Endothelial cell of umbilical vein (primary cell): ENCODE measurements around the gene OTUB1. TPM values are rescaled to one million over a fixed set of nuclear protein-coding genes. Genes with fewer than 3 reads are reported as not detected.

Experiments
- BruUV-seq: library from RNA; stranded (reverse); fragments of 400-500 nt; replicated peaks from 2 replicates; lab custom pipeline; 2021; lab: Mats Ljungman, UMichigan
- CTCF ChIA-PET: fragments of 300-600, 350-600 bp; sonication (Branson Sonifier 250); formaldehyde crosslinking; loops from one replicate; lab custom pipeline; 2021; ENCODE audit warnings: antibody characterized with exemption, inconsistent platforms; lab: Charles Lee
- POLR2A ChIA-PET: fragments of 300-600, 350-600 bp; sonication (Branson Sonifier 250); formaldehyde crosslinking; loops from one replicate; lab custom pipeline; 2021; ENCODE audit warnings: antibody characterized with exemption, inconsistent platforms; lab: Charles Lee
- DNase-seq: peaks from one replicate; pipeline ENCODE4 v3.0.0-alpha.2; 2011; ENCODE audit warnings: low read depth, low spot score
- FAIRE-seq: peaks from 2 replicates; lab custom pipeline; 2011; peaks lifted over from hg19 to GRCh38; lab: Jason Lieb, UNC
- H2AFZ ChIP-seq: 2 replicates; pipeline ENCODE4 v1.6.0; 2012; ENCODE audit warnings: low read depth, low read length, control low read depth, inconsistent platforms
- H3K27ac ChIP-seq: 2 replicates; pipeline ENCODE4 v1.5.1; 2011; ENCODE audit warnings: low read depth, mild to moderate bottlenecking, control low read depth, low read length, moderate library complexity; ENCODE audit not compliant: insufficient read depth
- H3K27me3 ChIP-seq, 2 experiments: 2 replicates each; pipeline versions ENCODE4 v1.6.0 to v1.6.1; 2011; ENCODE audit warnings: low read length in 2 of 2, mixed read lengths in 1 of 2; ENCODE audit not compliant: control insufficient read depth in 2 of 2, insufficient read depth in 2 of 2
- H3K36me3 ChIP-seq, 2 experiments: 2 replicates in 1 of 2; 3 replicates in 1 of 2; pipeline ENCODE4 v1.5.1; 2011; ENCODE audit warnings: low read length in 2 of 2, mild to moderate bottlenecking in 1 of 2, moderate library complexity in 1 of 2; ENCODE audit not compliant: control insufficient read depth in 2 of 2, insufficient read depth in 2 of 2; ENCODE audit errors: extremely low read depth in 1 of 2
- H3K4me1 ChIP-seq: 3 replicates; pipeline ENCODE4 v1.5.1; 2011; ENCODE audit warnings: mild to moderate bottlenecking, low read length; ENCODE audit not compliant: control insufficient read depth, insufficient read depth; ENCODE audit errors: extremely low read depth
- H3K4me2 ChIP-seq: 2 replicates; pipeline ENCODE4 v1.6.1; 2011; ENCODE audit warnings: low read length, control low read depth, mixed read lengths; ENCODE audit not compliant: insufficient read depth
- H3K4me3 ChIP-seq, 3 experiments: fragments of 200-600 bp in 1 of 3; sonication (generic), shearing (Covaris generic) in 1 of 3; replicated peaks in 1 of 3; 2 replicates each; pipeline ENCODE4 v1.5.1; 2011 to 2016; ENCODE audit warnings: control low read depth in 3 of 3, low read length in 3 of 3, mild to moderate bottlenecking in 2 of 3, inconsistent platforms in 1 of 3, low read depth in 1 of 3, moderate library complexity in 1 of 3; ENCODE audit not compliant: insufficient read depth in 1 of 3
- H3K79me2 ChIP-seq: 2 replicates; pipeline ENCODE4 v1.6.0; 2012; ENCODE audit warnings: low read length, inconsistent platforms; ENCODE audit not compliant: control insufficient read depth, insufficient read depth
- H3K9ac ChIP-seq: replicated peaks from 2 replicates; pipeline ENCODE3; 2011; ENCODE audit warnings: low read length, control low read depth; ENCODE audit not compliant: insufficient read depth; ENCODE audit errors: extremely low read depth
- H3K9me1 ChIP-seq: replicated peaks from 3 replicates; pipeline ENCODE4 v1.6.0; 2011; ENCODE audit warnings: mild to moderate bottlenecking, low read length; ENCODE audit not compliant: control insufficient read depth, insufficient read depth; ENCODE audit errors: extremely low read depth
- H3K9me3 ChIP-seq: replicated peaks from 2 replicates; pipeline ENCODE4 v1.5.1; 2012; ENCODE audit warnings: low read length, inconsistent platforms; ENCODE audit not compliant: control insufficient read depth, insufficient read depth
- H4K20me1 ChIP-seq: replicated peaks from 2 replicates; pipeline ENCODE3; 2011; ENCODE audit warnings: mild to moderate bottlenecking, low read length; ENCODE audit not compliant: control insufficient read depth, insufficient read depth; ENCODE audit errors: extremely low read depth
- CTCF ChIP-seq, 2 donors: IDR thresholded peaks; 1 replicate in 1 of 2; 2 replicates in 1 of 2; pipeline ENCODE4 v1.5.1; 2011; ENCODE audit warnings: low read length in 2 of 2, mild to moderate bottlenecking in 2 of 2, moderate library complexity in 2 of 2, control low read depth in 1 of 2, inconsistent platforms in 1 of 2, low read depth in 1 of 2; ENCODE audit not compliant: insufficient read depth in 1 of 2; ENCODE audit errors: extremely low read depth in 1 of 2
- EZH2 ChIP-seq: IDR thresholded peaks from 2 replicates; pipeline ENCODE4 v1.6.1; 2012; ENCODE audit warnings: borderline replicate concordance, low read depth, mild to moderate bottlenecking, moderate library complexity, low read length, inconsistent platforms; ENCODE audit not compliant: severe bottlenecking
- FOS ChIP-seq: IDR thresholded peaks from 2 replicates; pipeline ENCODE4 v1.6.1; 2011; ENCODE audit warnings: mild to moderate bottlenecking, low read length, moderate library complexity, borderline replicate concordance; ENCODE audit not compliant: insufficient read depth
- GATA2 ChIP-seq: IDR thresholded peaks from 2 replicates; pipeline ENCODE4 v1.7.0; 2011; ENCODE audit warnings: low read depth, mild to moderate bottlenecking, moderate library complexity, mixed read lengths, low read length; ENCODE audit not compliant: insufficient read length, insufficient read depth
- JUN ChIP-seq: IDR thresholded peaks from 2 replicates; pipeline ENCODE4 v1.6.1; 2011; ENCODE audit warnings: borderline replicate concordance, low read depth; ENCODE audit not compliant: insufficient read length, insufficient read depth
- MAX ChIP-seq: IDR thresholded peaks from 2 replicates; pipeline ENCODE4 v1.6.1; 2011; ENCODE audit not compliant: insufficient read depth, insufficient read length
- MYC ChIP-seq: IDR thresholded peaks from one replicate; pipeline ENCODE4 v1.6.1; 2011; ENCODE audit warnings: mild to moderate bottlenecking, low read depth, low read length
- POLR2A ChIP-seq: IDR thresholded peaks from 2 replicates; pipeline ENCODE4 v1.6.1; 2012; ENCODE audit warnings: low read depth, mild to moderate bottlenecking, control low read depth, low read length
- POLR2AphosphoS5 ChIP-seq: IDR thresholded peaks from 2 replicates; pipeline ENCODE4 v1.6.1; 2012; ENCODE audit warnings: low read depth, mild to moderate bottlenecking, control low read depth, low read length, moderate library complexity; ENCODE audit not compliant: insufficient read depth
- dilution Hi-C: fragments of 300-500 bp; cut with MboI; formaldehyde crosslinking; loops from one replicate; pipeline ENCODE4 v1.15.0; 2019; ENCODE audit warnings: low sequenced_read_pairs; ENCODE audit not compliant: extremely low pct_ligation_motif_present
- intact Hi-C: fragments of 100-400 bp; cut with micrococcal nuclease; formaldehyde crosslinking; loops from one replicate; pipeline ENCODE4 v1.10.0; 2022
- polyA plus RNA-seq, 4 experiments: library from polyadenylated mRNA; depleted of rRNA in 3 of 4; stranded (reverse) in 3 of 4; unstranded in 1 of 4; fragments of >200 nt; gene quantifications; 2 replicates each; pipeline versions ENCODE4 v1.2.1 to v1.2.3, GENCODE V29; 2011 to 2012; ENCODE audit warnings: missing spikeins in 1 of 4
- total RNA-seq: library from RNA; stranded (reverse); gene quantifications from 2 replicates; pipeline ENCODE4 v1.2.3, GENCODE V29; 2021

The OTUB1 gene
- total and polyA plus RNA-seq, 2 donors (not counting 3 experiments of a cell fraction or from before 2014, with no cell fraction given) = 81.9 to 256 TPM

DNA sequence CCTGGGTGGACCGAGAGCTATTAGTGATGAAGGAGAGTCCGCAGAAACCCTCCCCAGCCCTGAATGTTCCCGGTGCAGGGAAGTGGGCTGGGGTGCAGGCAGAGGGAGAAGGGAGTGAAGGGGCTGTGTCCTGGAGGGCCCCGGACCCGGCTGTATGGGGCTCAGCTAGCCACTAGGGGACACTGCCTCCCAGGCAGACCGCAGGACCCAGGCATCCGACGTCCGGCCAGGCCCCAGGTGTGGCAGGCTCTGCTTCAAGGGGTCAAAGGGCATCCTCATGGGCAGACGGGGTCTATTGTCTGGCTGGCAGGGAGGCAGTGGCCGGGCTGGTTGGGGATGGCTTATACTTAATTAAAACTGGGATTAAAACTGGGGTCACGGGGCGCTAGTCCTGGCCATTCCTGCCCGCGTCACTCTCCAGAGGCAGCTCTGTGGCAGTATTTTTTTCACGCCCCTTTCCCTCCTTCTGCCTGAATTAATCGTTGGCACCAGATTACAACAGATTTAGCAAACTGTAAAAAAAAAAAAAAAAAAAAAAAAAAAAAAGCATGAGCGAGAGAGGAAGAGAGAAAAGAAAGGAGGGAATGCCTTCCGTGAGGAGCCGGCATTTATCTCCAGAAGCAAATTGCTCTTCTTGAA lies 54.6 kb downstream of the OTUB1 start:
- Histone ChIP-seq H4K20me1 (no peaks in the 10 kb centered on the region), H3K27ac (no peak overlapping the region), H3K27me3 (peaks cover 11 to 15% of the 10 kb centered on the region in 2 experiments), H3K4me2 (no peak overlapping the region), H3K9ac (no peak overlapping the region), H3K9me3 (no peaks in the 10 kb centered on the region), H3K4me1 (no peaks in the 10 kb centered on the region), H3K9me1 (no peaks in the 10 kb centered on the region), H2AFZ (no peak overlapping the region), H3K36me3 (no peaks in the 10 kb centered on the region), H3K4me3 (no peak overlapping the region), H3K79me2 (no peaks in the 10 kb centered on the region)
- DNase-seq = no peak
- BruUV-seq = no TSS peak
- TF ChIP-seq POLR2AphosphoS5 (no peak), CTCF (IDR thresholded peaks at IDR 0.05; ENCODE audit: extremely low read depth in 1 of 2, insufficient read depth in 1 of 2, low read depth in 1 of 2, low read length in 2 of 2) (peak; percentile 15 to 36)
- dilution Hi-C loops = no loop called here
- intact Hi-C loops = no loop called here
- ChIA-PET POLR2A (no interaction called here), CTCF (interaction anchor here (0.6 to 1.6 kb wide), 4 partner anchors 33 to 576 kb away, joined by 3 to 5 read pairs (median 4); no protein-coding TSS in a partner anchor)
- no peak for FAIRE-seq

GRCh38 chr11:64041846-64042245 lies 55.6 kb downstream of the OTUB1 start:
- no peak for DNase-seq
- H3K27ac ChIP-seq = no peak overlapping the region
- no peak overlapping the region for H3K4me2 ChIP-seq
- H3K9ac ChIP-seq = no peak overlapping the region
- POLR2A ChIA-PET = no interaction called here
- no peaks in the 10 kb centered on the region for H4K20me1 ChIP-seq
- H2AFZ ChIP-seq = no peak overlapping the region
- no peaks in the 10 kb centered on the region for H3K9me1 ChIP-seq
- H3K4me3 ChIP-seq = no peak overlapping the region
- no peak for TF ChIP-seq EZH2
- TF ChIP-seq JUN = no peak
- no peak for TF ChIP-seq MAX
- no peak for TF ChIP-seq GATA2
- TF ChIP-seq MYC = no peak
- no peak for TF ChIP-seq POLR2AphosphoS5
- TF ChIP-seq POLR2A = no peak
- no peak for TF ChIP-seq FOS
- no peak for TF ChIP-seq CTCF (IDR thresholded peaks at IDR 0.05; ENCODE audit: extremely low read depth in 1 of 2, insufficient read depth in 1 of 2, low read depth in 1 of 2, low read length in 2 of 2)
- peaks cover 7 to 8% of the 10 kb centered on the region in 2 experiments for H3K27me3 ChIP-seq
- intact Hi-C loops (no loop called here), dilution Hi-C loops (no loop called here)
- H3K4me1 ChIP-seq = no peaks in the 10 kb centered on the region
- BruUV-seq = no TSS peak
- no peaks in the 10 kb centered on the region for H3K36me3 ChIP-seq
- no peaks in the 10 kb centered on the region for H3K79me2 ChIP-seq
- FAIRE-seq = no peak
- H3K9me3 ChIP-seq = no peaks in the 10 kb centered on the region
- CTCF ChIA-PET = no interaction called here
